Heart left ventricle (tissue), 16 donors: ENCODE data around the gene OBP2A. TPM values are rescaled to one million over a fixed set of nuclear protein-coding genes. Genes with fewer than 3 reads are reported as not detected.

Source experiments
- ATAC-seq, 4 donors: fragments of 200-7000 bp; cut with Tn5 transposase; one replicate each; pipeline ENCODE4 v1.9.1; 2020 to 2022; ENCODE audit warnings: moderate library complexity in 4 of 4, mild to moderate bottlenecking in 3 of 4, moderate number of reproducible peaks in 1 of 4
- DNase-seq, 5 donors: peaks; one replicate each; pipeline ENCODE4 v3.0.0-alpha.2; 2020
- H3K27ac ChIP-seq, 12 donors: fragments of 200-600 bp; sonication (generic) in 4 of 12; one replicate each; pipeline versions ENCODE4 v1.5.0 to v1.8.0; 2016 to 2022; ENCODE audit warnings: mild to moderate bottlenecking in 2 of 12
- H3K27me3 ChIP-seq, 9 donors: fragments of 200-600 bp; sonication (generic) in 2 of 9; one replicate each; pipeline versions ENCODE4 v1.5.1 to v1.8.0; 2016 to 2022; ENCODE audit warnings: mild to moderate bottlenecking in 3 of 9
- H3K36me3 ChIP-seq, 9 donors: fragments of 200-600 bp; sonication (generic) in 2 of 9; one replicate each; pipeline versions ENCODE4 v1.5.0 to v1.8.0; 2018 to 2022; ENCODE audit warnings: mild to moderate bottlenecking in 2 of 9
- H3K4me1 ChIP-seq, 12 donors: fragments of 200-600 bp; sonication (generic) in 4 of 12; one replicate each; pipeline versions ENCODE4 v1.5.0 to v1.8.0; 2016 to 2022; ENCODE audit warnings: mild to moderate bottlenecking in 3 of 12
- H3K4me3 ChIP-seq, 12 donors: fragments of 200-600 bp; sonication (generic) in 4 of 12; one replicate each; pipeline versions ENCODE4 v1.5.0 to v1.8.0; 2017 to 2022; ENCODE audit warnings: mild to moderate bottlenecking in 9 of 12, moderate library complexity in 4 of 12
- H3K9me3 ChIP-seq, 12 donors: fragments of 200-600 bp; sonication (generic) in 4 of 12; one replicate each; pipeline versions ENCODE4 v1.5.0 to v1.8.0; 2016 to 2022; ENCODE audit warnings: mild to moderate bottlenecking in 1 of 12
- CTCF ChIP-seq, 12 donors: fragments of 200-600 bp; sonication (generic) in 4 of 12; IDR thresholded peaks; one replicate each; pipeline versions ENCODE4 v1.5.0 to v1.8.0; 2018 to 2022; ENCODE audit warnings: antibody characterized with exemption in 12 of 12, mild to moderate bottlenecking in 5 of 12
- POLR2A ChIP-seq, 2 donors: fragments of 450-650 bp; IDR thresholded peaks; one replicate each; pipeline ENCODE4 v1.6.1; 2017; ENCODE audit warnings: antibody characterized with exemption in 2 of 2, mild to moderate bottlenecking in 2 of 2, moderate library complexity in 2 of 2
- WGBS, 4 donors: extraction: QIAGEN DNeasy Blood & Tissue Kit in 2 of 4; methylation state at CpG; one replicate each; pipeline versions ENCODE4 v1.1.5 to v1.1.7; 2013 to 2018; 5-methylcytosine and 5-hydroxymethylcytosine counted together
- intact Hi-C, 10 donors: fragments of 100-400 bp; cut with DNase I; formaldehyde crosslinking; loops; one replicate each; pipeline versions ENCODE4 v1.11.1 to v1.14.2; 2022
- polyA plus RNA-seq, 2 donors: library from polyadenylated mRNA; stranded (reverse); fragments of 200-250 nt; gene quantifications; one replicate each; pipeline ENCODE4 v1.2.3, GENCODE V29; 2013
- total RNA-seq, 9 donors: library from RNA; depleted of rRNA in 2 of 9; stranded (reverse); fragments of >200 nt in 2 of 9; fragmentation: NEBNext Ultra II Directional in 3 of 9; extraction: Animal tissue kit (Norgen Biotek cat#: 25700) in 3 of 9; gene quantifications; one replicate each; pipeline versions ENCODE4 v1.1.0 to v1.2.4, GENCODE V29; 2016 to 2023
- donor health status: ischemic (EF 13 %, LVEDD 7.1; RV severe dilation, severe dysfunction).
- donor health status: healthy with polysubstance abuse.
- donor health status: DM: no; HTN: yes; CAD: no.
- donor health status: DM: no; HTN: no; CAD: no.
- donor health status: ischemic (EF 25% LVEDD 6.9; RV normal size, moderate dysfunction).
- donor health status: ischemic (EF 25% LVEDD 5.7; RV mildly dilated, moderate dysfunction).
- donor health status: healthy.
- donor health status: DM: yes; HTN: yes; CAD: no.
- donor health status: ischemic (EF 35%, LVEDD 5.7; RV mildly dilated, moderate dysfunction).
- donor health status: nonischemic (EF 11% LVEDD 7.7; RV severe dilation, severe dysfunction).
- donor health status: DM: yes; HTN: yes; CAD: no.
- donor health status: PGD.
- donor health status: ischemic (EF 29% LVEDD 5.4; RV normal size, mild dysfunction).
- donor health status: nonischemic (EF 23%, LVEDD 6.1; RV moderate dilation, normal function).

The OBP2A gene
- total and polyA plus RNA-seq, 11 donors: not detected

DNA sequence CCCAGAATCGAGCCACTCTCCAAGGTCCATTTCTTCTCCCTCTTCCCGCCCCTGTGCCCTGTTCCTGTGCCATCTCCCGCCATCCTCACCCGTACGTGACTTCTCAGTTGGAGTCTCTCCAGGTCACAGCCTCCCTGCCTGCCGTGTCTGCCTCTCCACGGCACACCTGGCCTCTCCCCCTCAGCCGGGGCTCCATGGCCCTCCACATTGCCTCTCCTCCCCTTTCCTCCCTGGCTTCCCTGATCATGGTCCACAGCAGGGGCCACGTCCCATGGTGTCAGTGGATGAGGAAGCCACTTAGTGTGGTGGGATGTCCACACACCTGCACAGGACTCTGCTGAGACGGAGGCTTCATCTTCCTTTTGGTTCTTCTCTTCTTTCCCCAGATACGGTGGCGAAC is 17.9 kb downstream of the OBP2A start:
- ATAC-seq (no peak), DNase-seq (no peak)
- no peak for TF ChIP-seq CTCF (IDR thresholded peaks at IDR 0.05)
- no peak for TF ChIP-seq POLR2A (IDR thresholded peaks at IDR 0.05)
- H3K9me3 ChIP-seq: peaks cover 0 to 5% (median 0%) of the 10 kb centered on the region in 12 donors
- H3K27ac ChIP-seq: no peak overlapping the region
- H3K36me3 ChIP-seq: no peaks in the 10 kb centered on the region
- H3K4me3 ChIP-seq: no peak overlapping the region
- intact Hi-C loops: no loop called here
- 82 to 86% (median 82%) methylated on average over 12 of the region's 12 CpGs for WGBS, 4 donors
- H3K27me3 ChIP-seq: peaks cover 0 to 31% (median 0%) of the 10 kb centered on the region in 9 donors
- no peaks in the 10 kb centered on the region for H3K4me1 ChIP-seq

GRCh38 chr9:135565141-135565628 is 19.3 kb downstream of the OBP2A start:
- DNase-seq (no peak), ATAC-seq (no peak)
- TF ChIP-seq POLR2A (IDR thresholded peaks at IDR 0.05) (no peak), CTCF (IDR thresholded peaks at IDR 0.05) (no peak)
- Histone ChIP-seq H3K4me1 (no peaks in the 10 kb centered on the region), H3K4me3 (no peak overlapping the region), H3K27ac (no peak overlapping the region), H3K27me3 (peaks cover 0 to 31% (median 0%) of the 10 kb centered on the region in 9 donors), H3K9me3 (peaks cover 0 to 16% (median 6%) of the 10 kb centered on the region in 12 donors), H3K36me3 (no peaks in the 10 kb centered on the region)
- intact Hi-C loops: no loop called here
- WGBS, 4 donors: 38 to 76% (median 73%) methylated on average over 1 to 9 of the region's 9 CpGs

DNA sequence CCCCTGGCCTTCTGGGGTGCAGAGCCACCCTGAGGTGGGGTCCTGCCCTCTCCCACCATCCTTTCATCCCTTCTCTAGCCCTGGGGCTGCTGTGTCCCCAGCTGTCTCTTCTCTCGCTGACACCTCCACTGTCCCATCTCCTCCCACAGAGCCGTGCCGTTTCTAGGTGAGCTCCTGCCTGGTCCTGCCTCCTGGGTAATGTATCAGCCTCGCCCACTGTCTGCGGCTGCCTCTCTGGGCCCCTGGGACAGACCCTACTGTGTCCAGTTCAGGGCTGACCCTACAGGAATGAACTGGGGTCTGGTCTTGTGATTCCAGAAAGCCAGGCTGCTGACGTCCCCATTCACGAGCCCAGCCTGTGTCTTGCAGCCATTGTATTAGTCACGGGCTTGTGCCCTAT is 19.7 kb downstream of the OBP2A start:
- H3K36me3 ChIP-seq: no peaks in the 10 kb centered on the region

DNA sequence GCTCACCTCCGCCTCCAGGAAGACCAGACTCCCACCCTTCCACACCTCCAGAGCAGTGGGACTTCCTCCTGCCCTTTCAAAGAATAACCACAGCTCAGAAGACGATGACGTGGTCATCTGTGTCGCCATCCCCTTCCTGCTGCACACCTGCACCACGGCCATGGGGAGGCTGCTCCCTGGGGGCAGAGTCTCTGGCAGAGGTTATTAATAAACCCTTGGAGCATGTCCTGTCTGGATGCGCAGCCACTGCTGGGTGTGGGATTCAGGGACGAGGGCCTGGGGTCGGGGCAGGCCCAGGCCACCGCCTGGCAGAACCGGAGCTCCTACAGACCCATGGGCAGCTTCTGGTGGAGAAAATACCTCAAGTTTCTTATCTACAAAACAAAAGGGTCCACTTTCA is 20.6 kb downstream of the OBP2A start:
- ATAC-seq (no peak), DNase-seq (no peak)
- Histone ChIP-seq H3K9me3 (peaks cover 0 to 19% (median 6%) of the 10 kb centered on the region in 12 donors), H3K27me3 (peaks cover 0 to 23% (median 0%) of the 10 kb centered on the region in 9 donors), H3K27ac (no peak overlapping the region), H3K4me1 (no peaks in the 10 kb centered on the region), H3K4me3 (no peak overlapping the region), H3K36me3 (no peaks in the 10 kb centered on the region)
- 59 to 65% (median 64%) methylated on average over 10 of the region's 10 CpGs for WGBS, 4 donors
- intact Hi-C loops: no loop called here
- no peak for TF ChIP-seq CTCF (IDR thresholded peaks at IDR 0.05)
- TF ChIP-seq POLR2A (IDR thresholded peaks at IDR 0.05): no peak

More for the DNA sequence above, 19.7 kb downstream of the OBP2A start:
- no peak for ATAC-seq
- TF ChIP-seq POLR2A (IDR thresholded peaks at IDR 0.05): no peak
- TF ChIP-seq CTCF (IDR thresholded peaks at IDR 0.05): no peak
- WGBS, 4 donors: 55 to 72% (median 59%) methylated on average over 8 of the region's 8 CpGs
- H3K27me3 ChIP-seq: peaks cover 0 to 31% (median 0%) of the 10 kb centered on the region in 9 donors
- H3K27ac ChIP-seq: no peak overlapping the region
- H3K9me3 ChIP-seq: peaks cover 0 to 19% (median 6%) of the 10 kb centered on the region in 12 donors
- H3K4me3 ChIP-seq: no peak overlapping the region
- intact Hi-C loops: no loop called here
- DNase-seq: no peak
- H3K4me1 ChIP-seq: no peaks in the 10 kb centered on the region
